Tibial nerve (tissue), 4 donors: ENCODE data around the gene TMEM19.

Experiments used
- CTCF ChIP-seq, 5 experiments: fragments of 200-600 bp in 3 of 5; fragments of 450-650 bp in 2 of 5; sonication (generic) in 3 of 5; IDR thresholded peaks; one replicate each; pipeline ENCODE4 v1.5.1; 2016 to 2019; ENCODE audit warnings: antibody characterized with exemption in 5 of 5, mild to moderate bottlenecking in 3 of 5, moderate library complexity in 2 of 5
- EP300 ChIP-seq, 2 donors: sonication (generic); formaldehyde crosslinking; IDR thresholded peaks; one replicate each; pipeline ENCODE4 v1.6.1; 2017; ENCODE audit warnings: antibody characterized with exemption in 2 of 2, mild to moderate bottlenecking in 1 of 2
- POLR2A ChIP-seq, 2 donors: fragments of 450-650 bp; IDR thresholded peaks; one replicate each; pipeline ENCODE4 v1.6.1; 2017; ENCODE audit warnings: antibody characterized with exemption in 2 of 2, mild to moderate bottlenecking in 2 of 2, moderate library complexity in 2 of 2

DNA sequence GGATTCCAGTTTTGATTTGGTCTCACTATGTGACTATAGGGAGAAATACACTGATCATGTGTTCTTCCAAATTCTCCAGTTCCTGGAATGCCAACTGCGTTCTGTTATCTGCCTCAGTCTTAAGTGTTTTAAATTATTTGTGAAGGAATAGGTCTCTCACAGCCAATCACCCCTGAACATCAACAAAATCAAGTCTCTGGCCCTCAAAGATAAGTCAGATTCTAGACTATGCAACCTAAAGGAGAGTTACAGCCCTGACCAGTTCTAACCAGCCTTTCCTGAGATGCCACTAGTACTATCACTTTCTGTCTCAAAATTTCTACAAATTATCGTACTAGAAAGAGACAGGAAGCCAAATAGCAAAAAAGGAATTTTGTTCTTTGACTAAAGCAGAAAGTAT lies 44.5 kb upstream of the TMEM19 start:
- TF ChIP-seq CTCF (IDR thresholded peaks at IDR 0.05) (no peak), POLR2A (IDR thresholded peaks at IDR 0.05) (no peak), EP300 (IDR thresholded peaks at IDR 0.05) (no peak)
